ENCODE measurements around the gene THRA.

DNA sequence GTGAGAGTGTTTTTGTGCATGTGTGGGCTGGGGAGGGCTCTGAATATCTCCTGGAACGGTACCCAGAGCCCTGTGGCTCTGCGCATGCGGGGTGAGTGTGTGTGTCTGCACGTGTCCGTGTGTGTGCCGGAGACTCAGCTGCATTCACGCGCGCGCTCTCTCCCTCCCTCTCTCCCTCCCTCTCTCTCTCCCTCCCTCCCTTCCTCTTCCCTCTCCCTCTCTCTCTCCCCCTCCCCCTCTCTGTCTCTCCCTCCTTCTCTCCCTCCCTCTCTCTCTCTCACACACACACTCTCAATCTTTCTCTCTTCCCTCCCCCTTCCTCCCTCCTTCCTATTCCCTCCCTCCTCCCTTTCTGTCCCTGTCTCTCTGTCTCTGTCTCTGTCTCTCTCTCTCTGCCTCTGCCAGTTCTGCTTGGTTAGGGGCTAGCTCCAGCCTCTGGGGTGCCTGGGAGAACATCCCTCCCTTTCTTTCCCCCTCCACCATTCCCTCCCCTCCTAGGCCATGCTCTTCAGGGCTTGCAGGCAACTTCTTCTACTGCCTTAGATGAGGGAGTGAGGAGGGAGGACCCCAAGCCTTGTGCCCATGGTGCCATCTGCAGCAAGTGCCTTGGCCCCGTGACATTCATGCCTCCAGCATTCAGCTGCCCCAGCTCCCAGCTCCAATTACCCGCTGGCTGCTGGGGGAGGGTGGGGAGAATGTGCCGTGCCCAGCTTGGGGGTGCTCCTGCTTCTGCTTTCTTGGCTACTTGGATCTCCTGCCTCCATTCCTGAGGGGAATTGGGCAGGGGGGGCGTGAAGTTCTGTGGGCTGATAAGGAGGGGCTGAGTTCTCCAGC, 6.4 kb downstream of the THRA start:
- TF ChIP-seq CTCF (optimal IDR thresholded peaks at IDR 0.05 in 1 of 3, IDR thresholded peaks at IDR 0.05 in 1 of 3, conservative IDR thresholded peaks at IDR 0.05 in 1 of 3; ENCODE audit: extremely low read depth in 1 of 3, insufficient read depth in 2 of 3, low read length in 3 of 3) = no peak
- no peak for TF ChIP-seq EZH2 (IDR thresholded peaks at IDR 0.05; ENCODE audit: low read length)
